Vagina (tissue), 2 donors: ENCODE results near the gene MND1. TPM values are rescaled to one million over a fixed set of nuclear protein-coding genes. Genes with fewer than 3 reads are reported as not detected.
"Not testable (repeated sequence)": the region's sequence is repeated elsewhere in the genome, so short reads cannot be mapped to it uniquely, and the experiment has no call there.

Source experiments
- DNase-seq, 2 donors: peaks; one replicate each; pipeline ENCODE4 v3.0.0-alpha.2; 2017; ENCODE audit errors: extremely low spot score in 2 of 2
- H3K27ac ChIP-seq: fragments of 200-600 bp; sonication (generic); one replicate; pipeline ENCODE4 v1.5.1; 2019
- H3K27me3 ChIP-seq: fragments of 200-600 bp; sonication (generic); one replicate; pipeline ENCODE4 v1.5.1; 2019
- H3K36me3 ChIP-seq, 2 donors: fragments of 200-600 bp; sonication (generic); one replicate each; pipeline ENCODE4 v1.5.1; 2017 to 2019
- H3K4me1 ChIP-seq: fragments of 200-600 bp; sonication (generic); one replicate; pipeline ENCODE4 v1.5.1; 2019
- H3K4me3 ChIP-seq, 2 donors: fragments of 200-600 bp; sonication (generic); 1 replicate in 1 of 2; 2 replicates in 1 of 2; pipeline ENCODE4 v1.5.1; 2016 to 2019
- H3K9me3 ChIP-seq: fragments of 200-600 bp; sonication (generic); one replicate; pipeline ENCODE4 v1.5.1; 2019
- CTCF ChIP-seq, 3 experiments: fragments of 450-650 bp in 2 of 3; fragments of 200-600 bp in 1 of 3; sonication (generic) in 1 of 3; IDR thresholded peaks; one replicate each; pipeline ENCODE4 v1.5.1; 2017 to 2019; ENCODE audit warnings: antibody characterized with exemption in 3 of 3, mild to moderate bottlenecking in 2 of 3, moderate library complexity in 2 of 3
- POLR2A ChIP-seq, 2 donors: fragments of 450-650 bp; IDR thresholded peaks; one replicate each; pipeline ENCODE4 v1.6.1; 2017; ENCODE audit warnings: antibody characterized with exemption in 2 of 2, mild to moderate bottlenecking in 2 of 2, moderate library complexity in 2 of 2
- POLR2AphosphoS5 ChIP-seq, 2 donors: sonication (generic); formaldehyde crosslinking; IDR thresholded peaks; one replicate each; pipeline ENCODE4 v1.9.0; 2017; ENCODE audit warnings: antibody characterized with exemption in 2 of 2, mild to moderate bottlenecking in 2 of 2, low read depth in 1 of 2; ENCODE audit not compliant: insufficient read depth in 1 of 2
- intact Hi-C: fragments of 100-400 bp; cut with DNase I; formaldehyde crosslinking; loops from one replicate; pipeline ENCODE4 v1.15.1; 2023
- small RNA-seq: library from RNA; depleted of rRNA; stranded (forward); fragments of <200 nt; gene quantifications from one replicate; pipeline ENCODE3, GENCODE V24; 2016
- total RNA-seq: library from RNA; depleted of rRNA; stranded (reverse); fragments of >200 nt; gene quantifications from one replicate; pipeline ENCODE4 v1.2.3, GENCODE V29; 2016

The MND1 gene
- total RNA-seq, 1 donor from 2014 or later, result not detected

DNA sequence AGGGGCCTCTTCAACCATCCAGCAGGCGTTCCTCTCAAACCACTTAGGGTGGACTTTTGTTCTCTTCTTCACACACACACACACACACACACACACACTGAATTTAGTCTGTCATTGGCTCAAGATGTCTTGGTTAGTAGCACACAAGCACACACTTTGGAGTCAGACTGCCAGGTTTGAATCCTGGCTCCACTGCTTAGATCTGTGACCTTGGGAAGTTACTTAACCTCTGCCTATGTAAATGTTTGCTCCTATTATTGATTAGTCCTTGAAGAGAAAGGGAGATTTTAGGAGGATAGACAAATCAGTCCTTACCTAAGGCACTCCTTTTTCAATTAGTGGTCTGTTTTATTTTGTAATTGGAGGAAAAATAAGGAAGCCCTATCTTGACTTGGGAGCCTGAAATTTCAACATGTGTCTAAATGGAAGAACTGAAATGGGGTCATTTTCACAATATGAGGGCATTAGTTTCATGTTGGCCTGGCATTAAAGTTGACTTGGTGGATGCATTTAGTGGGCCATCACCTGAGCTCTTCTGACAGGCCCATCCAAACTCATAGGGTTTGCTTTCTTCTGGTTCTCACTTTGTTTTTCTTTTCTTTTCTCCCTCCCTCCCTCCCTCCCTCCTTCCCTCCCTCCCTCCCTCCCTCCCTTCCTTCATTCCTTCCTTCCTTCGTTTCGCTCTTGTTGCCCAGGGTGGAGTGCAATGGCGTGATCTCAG is 108.3 kb downstream of the MND1 start:
- no peaks in the 10 kb centered on the region for H3K27me3 ChIP-seq
- H3K9me3 ChIP-seq, result no peaks in the 10 kb centered on the region
- no peaks in the 10 kb centered on the region for H3K4me1 ChIP-seq
- no peak for DNase-seq
- no peaks in the 10 kb centered on the region for H3K36me3 ChIP-seq
- no peak overlapping the region for H3K27ac ChIP-seq
- H3K4me3 ChIP-seq, result no peak overlapping the region
- TF ChIP-seq CTCF (IDR thresholded peaks at IDR 0.05) (no peak), POLR2AphosphoS5 (IDR thresholded peaks at IDR 0.05; ENCODE audit: insufficient read depth in 1 of 2, low read depth in 1 of 2) (no peak), POLR2A (IDR thresholded peaks at IDR 0.05) (no peak)
- intact Hi-C loops, result no loop called here

DNA sequence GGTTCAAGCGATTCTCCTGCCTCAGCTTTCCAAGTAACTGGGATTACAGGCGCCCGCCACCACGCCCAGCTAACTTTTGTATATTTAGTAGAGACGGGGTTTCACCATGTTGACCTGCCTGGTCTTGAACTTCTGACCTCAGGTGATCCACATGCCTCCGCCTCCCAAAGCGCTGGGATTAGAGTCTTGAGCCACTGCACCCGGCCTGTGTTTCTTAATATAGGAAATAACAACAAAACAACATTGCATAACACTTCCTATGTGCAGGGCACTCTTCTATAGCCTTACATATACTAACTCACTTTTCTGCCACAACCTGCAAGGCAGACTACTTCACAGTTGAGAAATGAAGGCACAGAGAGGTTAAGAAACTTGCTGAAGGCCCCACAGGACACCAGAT is 108.9 kb downstream of the MND1 start:
- TF ChIP-seq CTCF (IDR thresholded peaks at IDR 0.05) (no peak), POLR2A (IDR thresholded peaks at IDR 0.05) (no peak), POLR2AphosphoS5 (IDR thresholded peaks at IDR 0.05; ENCODE audit: insufficient read depth in 1 of 2, low read depth in 1 of 2) (no peak)
- Histone ChIP-seq H3K36me3 (no peaks in the 10 kb centered on the region), H3K9me3 (no peaks in the 10 kb centered on the region), H3K27ac (no peak overlapping the region), H3K4me1 (no peaks in the 10 kb centered on the region), H3K4me3 (no peak overlapping the region), H3K27me3 (no peaks in the 10 kb centered on the region)
- DNase-seq, result no peak
- intact Hi-C loops, result no loop called here

DNA sequence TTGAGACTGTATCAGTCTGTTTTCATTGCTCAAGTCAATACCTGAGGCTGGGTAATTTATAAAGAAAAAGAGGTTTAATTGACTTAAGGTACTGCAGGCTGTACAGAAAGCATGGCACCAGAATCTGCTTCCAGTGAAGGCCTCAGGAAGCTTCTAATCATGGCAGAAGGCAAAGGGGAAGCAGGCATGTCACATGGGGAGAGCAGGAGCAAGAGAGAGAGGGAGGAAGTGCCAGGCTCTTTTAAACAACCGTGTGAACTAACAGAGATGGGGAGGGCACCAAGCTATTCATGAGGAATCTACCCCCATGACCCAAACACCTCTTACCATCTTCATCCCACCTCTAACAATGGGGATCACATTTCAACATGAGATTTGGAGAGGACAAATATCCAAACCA is 114.5 kb downstream of the MND1 start:
- DNase-seq, result no peak
- intact Hi-C loops, result no loop called here
- H3K4me1 ChIP-seq, result no peaks in the 10 kb centered on the region
- no peaks in the 10 kb centered on the region for H3K36me3 ChIP-seq
- H3K4me3 ChIP-seq, result no peak overlapping the region
- TF ChIP-seq POLR2A (IDR thresholded peaks at IDR 0.05) (no peak), CTCF (IDR thresholded peaks at IDR 0.05) (no peak), POLR2AphosphoS5 (IDR thresholded peaks at IDR 0.05; ENCODE audit: insufficient read depth in 1 of 2, low read depth in 1 of 2) (no peak)
- H3K9me3 ChIP-seq, result no peaks in the 10 kb centered on the region
- H3K27ac ChIP-seq, result no peak overlapping the region
- no peaks in the 10 kb centered on the region for H3K27me3 ChIP-seq

DNA sequence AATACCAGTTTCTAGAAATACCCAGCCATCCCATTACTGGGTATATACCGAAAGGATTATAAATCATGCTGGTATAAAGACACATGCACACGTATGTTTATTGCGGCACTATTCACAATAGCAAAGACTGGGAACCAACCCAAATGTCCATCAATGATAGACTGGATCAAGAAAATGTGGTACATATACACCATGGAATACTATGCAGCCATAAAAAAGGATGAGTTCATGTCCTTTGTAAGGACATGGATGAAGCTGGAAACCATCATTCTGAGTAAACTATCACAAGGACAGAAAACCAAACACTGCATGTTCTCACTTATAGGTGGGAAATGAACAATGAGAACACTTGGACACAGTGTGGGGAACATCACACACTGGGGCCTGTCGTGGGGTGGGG is 117.1 kb downstream of the MND1 start:
- H3K27me3 ChIP-seq, H3K36me3 ChIP-seq, H3K4me3 ChIP-seq, intact Hi-C loops, H3K4me1 ChIP-seq, H3K27ac ChIP-seq, H3K9me3 ChIP-seq, DNase-seq: not testable (repeated sequence)

GRCh38 chr4:153464068-153464467 is 119.6 kb downstream of the MND1 start:
- Histone ChIP-seq H3K4me3 (no peak overlapping the region), H3K36me3 (no peaks in the 10 kb centered on the region), H3K27me3 (no peaks in the 10 kb centered on the region), H3K27ac (no peak overlapping the region), H3K9me3 (no peaks in the 10 kb centered on the region), H3K4me1 (peaks cover 28% of the 10 kb centered on the region)
- DNase-seq, result no peak
- TF ChIP-seq CTCF (IDR thresholded peaks at IDR 0.05), result no peak
- TF ChIP-seq POLR2A (IDR thresholded peaks at IDR 0.05), result no peak
- no peak for TF ChIP-seq POLR2AphosphoS5 (IDR thresholded peaks at IDR 0.05; ENCODE audit: insufficient read depth in 1 of 2, low read depth in 1 of 2)
- intact Hi-C loops, result no loop called here

Small RNAs within 50 kb of the gene (small RNA-seq; reads per million reads assigned to genes)
- not detected for gene RN7SL419P

Other genes with a start within 250 kb of the MND1 start
- 28.7 TPM for gene TRIM2, start 140.2 kb upstream of the MND1 start, total RNA-seq
- 17.7 TPM for gene TMEM131L, start 121.7 kb downstream of the MND1 start, total RNA-seq